ENCODE results near the gene USP36. TPM values are rescaled to one million over a fixed set of nuclear protein-coding genes. Genes with fewer than 3 reads are reported as not detected.
A peak's percentile ranks its signal among the peaks of the same experiment; 100 is the strongest.
"Not testable (repeated sequence)": the region's sequence is repeated elsewhere in the genome, so short reads cannot be mapped to it uniquely, and the experiment has no call there.

The USP36 gene
- total and polyA plus RNA-seq, 5 donors = 16.2 to 42.9 (median 26.6) TPM

GRCh38 chr17:78883089-78883532 lies 42.5 kb upstream of the USP36 start:
- WGBS = 9% methylated on average over 10 of the region's 10 CpGs
- Histone ChIP-seq H3K4me3 (ENCODE audit: low read length) (no peak overlapping the region), H3K9me3 (ENCODE audit: control insufficient read depth, low read length) (no peaks in the 10 kb centered on the region), H3K27ac (ENCODE audit: low read length) (peak overlapping the region; percentile 78), H3K27me3 (ENCODE audit: control insufficient read depth, insufficient read depth) (no peaks in the 10 kb centered on the region), H3K4me1 (ENCODE audit: control insufficient read depth, insufficient read depth, low read length) (peaks cover 28% of the 10 kb centered on the region)
- peak; percentile 73 to 84 for ATAC-seq
- DNase-seq = peak; percentile 87 to 88 (median 87)
- intact Hi-C loops (cut with DNase I) = no loop called here

DNA sequence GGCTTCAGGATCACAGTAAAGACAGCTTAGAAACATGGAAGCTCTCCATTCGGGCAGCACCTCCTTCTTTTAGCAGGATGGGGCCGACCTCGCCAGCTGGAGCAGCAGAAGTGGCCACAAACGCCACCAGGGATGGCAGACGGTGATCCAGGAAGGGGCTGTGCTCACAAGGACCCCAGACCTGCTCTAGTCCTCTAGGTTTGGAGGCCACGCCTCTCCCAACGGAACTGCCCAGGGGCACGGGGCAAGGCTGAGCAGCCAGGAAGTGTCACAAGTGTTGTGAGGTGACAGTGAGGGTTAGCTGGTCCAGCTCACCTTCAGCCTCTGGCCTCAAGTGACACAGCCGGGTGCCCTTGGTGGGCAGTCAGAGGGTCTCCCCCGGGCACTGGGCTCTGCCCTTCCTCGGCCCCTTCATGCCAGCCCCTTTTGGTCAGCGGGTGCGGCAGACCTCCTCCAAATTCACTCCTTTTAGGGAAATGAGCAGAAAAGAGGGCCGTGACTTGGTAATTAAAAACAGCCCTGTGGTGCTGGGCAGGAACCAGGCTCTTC lies 42.0 kb upstream of the USP36 start:
- Histone ChIP-seq H3K4me1 (ENCODE audit: control insufficient read depth, insufficient read depth, low read length) (peaks cover 28% of the 10 kb centered on the region), H3K27me3 (ENCODE audit: control insufficient read depth, insufficient read depth) (no peaks in the 10 kb centered on the region), H3K9me3 (ENCODE audit: control insufficient read depth, low read length) (no peaks in the 10 kb centered on the region), H3K4me3 (ENCODE audit: low read length) (no peak overlapping the region), H3K27ac (ENCODE audit: low read length) (peak overlapping the region; percentile 78)
- ATAC-seq = peak in 1 of 2 donors; percentile 0
- DNase-seq = peak in 1 of 3 donors; percentile 68
- intact Hi-C loops (cut with DNase I) = no loop called here
- 36% methylated on average over 14 of the region's 14 CpGs for WGBS

DNA sequence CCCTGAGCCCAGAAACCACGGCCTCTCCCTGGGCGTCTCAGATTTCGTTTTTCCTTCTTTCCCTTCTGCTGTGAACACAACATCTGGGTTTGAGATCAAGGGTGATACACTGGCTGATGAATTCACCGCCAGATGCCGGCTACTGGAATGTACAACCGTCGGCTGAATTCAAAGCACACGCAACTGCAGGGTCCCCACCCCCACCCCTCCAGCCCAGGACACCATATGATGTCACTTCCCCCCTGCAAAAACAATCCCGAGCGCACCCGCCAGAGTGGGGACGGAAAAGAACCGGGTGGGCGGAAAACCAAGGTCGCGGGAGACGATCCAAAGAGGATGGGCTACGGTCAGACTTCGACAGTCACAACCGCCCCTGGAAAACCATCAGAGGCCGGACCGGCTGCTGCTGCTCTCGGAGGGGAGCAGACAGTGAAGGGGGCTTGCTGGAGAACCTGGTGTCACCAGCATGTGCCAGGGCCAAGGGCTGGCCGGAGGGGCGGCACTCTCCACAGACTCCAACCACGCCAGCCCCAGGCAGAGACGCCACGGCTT lies 39.1 kb upstream of the USP36 start:
- Histone ChIP-seq H3K27ac (ENCODE audit: low read length) (peak overlapping the region; percentile 88), H3K9me3 (ENCODE audit: control insufficient read depth, low read length) (no peaks in the 10 kb centered on the region), H3K4me1 (ENCODE audit: control insufficient read depth, insufficient read depth, low read length) (peaks cover 21% of the 10 kb centered on the region), H3K4me3 (ENCODE audit: low read length) (no peak overlapping the region), H3K27me3 (ENCODE audit: control insufficient read depth, insufficient read depth) (no peaks in the 10 kb centered on the region)
- 31% methylated on average over 28 of the region's 28 CpGs for WGBS
- ATAC-seq (peak; percentile 17 to 55), DNase-seq (peak; percentile 85 to 92 (median 88))
- intact Hi-C loops (cut with DNase I) = no loop called here

DNA sequence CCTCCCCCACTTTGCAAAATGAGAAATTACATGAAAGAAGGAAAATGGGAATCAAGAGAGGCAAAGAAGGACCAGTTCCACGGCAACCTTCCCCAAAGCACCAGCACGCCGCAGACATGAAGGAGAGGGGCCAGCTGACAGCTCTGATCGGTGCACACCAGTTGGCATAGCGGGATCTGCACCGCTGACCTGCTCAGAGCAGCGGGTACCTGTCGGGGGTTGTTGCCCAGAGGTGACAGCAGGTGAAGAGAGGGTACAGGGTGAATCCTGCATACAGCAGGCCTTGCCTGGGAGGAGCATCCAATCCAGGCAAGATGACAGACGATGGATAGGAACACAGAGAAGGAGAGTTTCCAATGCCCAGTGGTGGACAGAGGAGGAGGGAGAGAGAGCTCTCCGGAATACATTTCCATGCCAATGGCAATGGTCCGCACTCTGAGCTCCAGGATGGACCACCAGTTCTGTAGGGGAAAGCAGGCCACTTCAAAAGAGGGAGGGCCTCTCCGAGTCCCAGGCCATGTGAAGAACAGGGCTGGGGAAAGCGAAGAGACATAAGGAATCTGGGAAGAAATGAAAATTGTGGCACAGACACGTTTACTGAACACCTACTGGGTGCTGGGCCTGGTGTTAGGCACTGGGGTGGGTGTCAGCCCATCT lies 38.4 kb upstream of the USP36 start:
- peaks cover 16% of the 10 kb centered on the region for H3K4me1 ChIP-seq (ENCODE audit: control insufficient read depth, insufficient read depth, low read length)
- H3K4me3 ChIP-seq (ENCODE audit: low read length) = no peak overlapping the region

DNA sequence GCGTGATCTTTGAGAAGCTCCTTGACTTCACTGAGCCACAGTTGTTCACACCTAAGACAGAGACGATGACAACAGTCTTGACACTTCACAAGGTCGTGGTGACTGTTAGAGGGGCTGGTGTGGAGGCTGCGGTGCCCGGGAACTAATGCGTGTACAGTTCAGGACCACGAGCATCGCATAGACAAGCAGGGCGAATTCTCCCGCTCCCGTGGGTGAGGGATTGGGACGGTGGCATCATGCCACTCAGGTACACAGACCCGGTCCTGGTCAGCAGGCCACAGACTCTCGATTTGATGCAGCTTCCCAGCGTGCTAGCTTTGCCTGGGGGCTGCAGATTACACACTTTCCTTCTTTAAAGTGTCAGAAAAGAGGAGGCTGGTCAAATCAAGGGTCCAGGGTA lies 37.6 kb upstream of the USP36 start:
- ATAC-seq (no peak), DNase-seq (peak in 1 of 3 donors; percentile 45)
- intact Hi-C loops (cut with DNase I) = no loop called here
- 79% methylated on average over 15 of the region's 15 CpGs for WGBS
- H3K4me1 ChIP-seq (ENCODE audit: control insufficient read depth, insufficient read depth, low read length) = peaks cover 20% of the 10 kb centered on the region
- H3K9me3 ChIP-seq (ENCODE audit: control insufficient read depth, low read length) = no peaks in the 10 kb centered on the region
- H3K27ac ChIP-seq (ENCODE audit: low read length) = no peak overlapping the region
- H3K4me3 ChIP-seq (ENCODE audit: low read length) = no peak overlapping the region
- no peaks in the 10 kb centered on the region for H3K27me3 ChIP-seq (ENCODE audit: control insufficient read depth, insufficient read depth)

More for the DNA sequence above, 38.4 kb upstream of the USP36 start:
- 78% methylated on average over 14 of the region's 14 CpGs for WGBS
- H3K9me3 ChIP-seq (ENCODE audit: control insufficient read depth, low read length) = no peaks in the 10 kb centered on the region
- H3K27me3 ChIP-seq (ENCODE audit: control insufficient read depth, insufficient read depth) = no peaks in the 10 kb centered on the region
- H3K27ac ChIP-seq (ENCODE audit: low read length) = peak overlapping the region; percentile 88
- DNase-seq = no peak
- ATAC-seq = no peak
- intact Hi-C loops (cut with DNase I) = no loop called here

- H3K27me3 ChIP-seq (ENCODE audit: control insufficient read depth, insufficient read depth); H3K4me3 ChIP-seq (ENCODE audit: low read length); H3K27ac ChIP-seq (ENCODE audit: low read length); H3K9me3 ChIP-seq (ENCODE audit: control insufficient read depth, low read length); intact Hi-C loops (cut with DNase I); ATAC-seq: not testable (repeated sequence)
- WGBS = 88% methylated on average over 8 of the region's 8 CpGs
- peaks cover 11% of the 10 kb centered on the region for H3K4me1 ChIP-seq (ENCODE audit: control insufficient read depth, insufficient read depth, low read length)
- DNase-seq = peak in 1 of 3 donors; percentile 4
Observed at GRCh38 chr17:78876954-78877517, 36.4 kb upstream of the USP36 start.

- Histone ChIP-seq H3K27me3 (ENCODE audit: control insufficient read depth, insufficient read depth) (no peaks in the 10 kb centered on the region), H3K4me3 (ENCODE audit: low read length) (no peak overlapping the region), H3K9me3 (ENCODE audit: control insufficient read depth, low read length) (no peaks in the 10 kb centered on the region), H3K4me1 (ENCODE audit: control insufficient read depth, insufficient read depth, low read length) (peaks cover 11% of the 10 kb centered on the region), H3K27ac (ENCODE audit: low read length) (no peak overlapping the region)
- DNase-seq (peak in 1 of 3 donors; percentile 11), ATAC-seq (no peak)
- 63% methylated on average over 7 of the region's 7 CpGs for WGBS
- intact Hi-C loops (cut with DNase I) = no loop called here
Observed at GRCh38 chr17:78876094-78876597, 35.5 kb upstream of the USP36 start.

DNA sequence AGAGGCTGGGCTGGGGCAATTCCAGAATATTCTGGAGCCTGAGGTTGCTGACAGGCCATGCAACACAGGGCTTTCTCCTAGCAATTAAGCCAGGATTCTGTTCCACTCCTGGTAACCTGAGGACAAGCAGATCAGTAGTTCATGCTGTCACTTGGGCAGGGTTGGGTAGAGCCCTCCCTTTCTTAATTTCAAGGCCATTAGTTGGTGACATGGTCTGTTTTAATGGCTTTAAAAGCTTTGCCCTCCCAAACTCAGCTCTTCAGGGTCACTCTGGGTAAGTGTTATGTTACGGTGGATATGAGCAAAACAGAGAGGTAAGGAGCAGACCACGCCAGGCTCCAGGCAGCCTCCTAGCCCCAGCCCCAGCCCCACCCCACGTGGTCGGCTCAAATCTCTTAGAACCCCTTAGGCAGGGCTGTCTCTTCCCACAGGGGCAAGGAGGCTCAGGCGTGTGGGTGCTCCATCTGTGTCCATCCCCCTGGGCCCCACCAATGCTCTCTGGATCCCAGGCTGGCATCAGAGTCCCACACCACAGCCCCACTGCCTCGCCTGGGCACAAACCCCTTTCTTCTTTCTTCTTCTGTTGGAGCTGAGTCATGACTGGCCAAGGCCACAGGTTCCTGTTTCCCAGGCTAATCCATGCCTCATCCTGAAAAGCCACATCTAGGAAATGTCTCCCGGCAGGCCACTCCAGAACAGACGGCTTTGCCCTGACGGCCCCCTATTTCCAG lies 34.9 kb upstream of the USP36 start:
- H3K4me1 ChIP-seq (ENCODE audit: control insufficient read depth, insufficient read depth, low read length) = peaks cover 11% of the 10 kb centered on the region

DNA sequence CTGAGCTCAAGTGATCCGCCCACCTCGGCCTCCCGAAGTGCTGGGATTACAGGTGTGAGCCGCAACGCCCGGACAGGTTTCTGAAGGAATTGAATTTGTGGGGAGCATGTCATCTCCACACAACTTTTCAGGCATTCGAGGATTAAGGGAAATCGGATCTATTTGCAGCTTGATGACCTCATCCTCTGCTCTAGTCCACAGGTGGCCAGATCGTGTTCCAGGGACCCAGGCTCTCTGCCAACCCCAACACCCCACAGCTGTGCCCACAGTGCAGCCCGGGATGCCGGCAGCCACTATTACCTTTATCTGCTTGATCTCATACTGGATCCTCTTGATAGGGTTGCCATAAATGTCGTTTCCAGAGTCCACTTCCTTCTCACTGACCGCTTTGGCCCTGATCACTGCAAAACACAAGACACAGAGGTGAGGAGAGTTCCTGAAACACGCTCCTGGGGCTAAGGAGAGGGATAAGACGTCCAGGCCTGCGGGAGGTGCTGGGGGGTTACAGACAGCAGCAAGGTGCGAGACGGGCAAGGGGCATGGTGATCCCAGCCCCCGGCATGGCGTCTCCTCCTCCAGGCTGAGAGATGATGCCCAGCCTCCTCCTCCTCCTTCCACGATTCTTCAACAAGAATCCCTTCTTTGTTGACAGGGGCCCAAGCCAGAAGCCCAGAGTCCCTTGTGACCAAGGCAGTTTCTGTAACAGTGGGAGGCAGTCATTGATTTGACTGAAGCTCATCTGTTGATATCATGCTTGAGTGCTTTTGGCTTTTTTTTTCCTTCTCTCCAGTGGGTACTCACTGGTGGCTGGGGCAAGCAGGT lies 33.1 kb upstream of the USP36 start:
- H3K27me3 ChIP-seq (ENCODE audit: control insufficient read depth, insufficient read depth) = no peaks in the 10 kb centered on the region
- H3K4me1 ChIP-seq (ENCODE audit: control insufficient read depth, insufficient read depth, low read length) = peaks cover 7% of the 10 kb centered on the region
- H3K9me3 ChIP-seq (ENCODE audit: control insufficient read depth, low read length) = no peaks in the 10 kb centered on the region
- no peak overlapping the region for H3K4me3 ChIP-seq (ENCODE audit: low read length)
- intact Hi-C loops (cut with DNase I) = no loop called here
- H3K27ac ChIP-seq (ENCODE audit: low read length) = peak overlapping the region; percentile 32
- ATAC-seq (peak in 1 of 2 donors; percentile 25), DNase-seq (peak in 1 of 3 donors; percentile 60)
- 53% methylated on average over 21 of the region's 21 CpGs for WGBS

More for the DNA sequence above, 34.9 kb upstream of the USP36 start:
- no peak for ATAC-seq
- no peak overlapping the region for H3K27ac ChIP-seq (ENCODE audit: low read length)
- 64% methylated on average over 9 of the region's 9 CpGs for WGBS
- intact Hi-C loops (cut with DNase I) = no loop called here
- no peaks in the 10 kb centered on the region for H3K9me3 ChIP-seq (ENCODE audit: control insufficient read depth, low read length)
- peak in 1 of 3 donors; percentile 37 for DNase-seq
- H3K27me3 ChIP-seq (ENCODE audit: control insufficient read depth, insufficient read depth) = no peaks in the 10 kb centered on the region
- no peak overlapping the region for H3K4me3 ChIP-seq (ENCODE audit: low read length)

DNA sequence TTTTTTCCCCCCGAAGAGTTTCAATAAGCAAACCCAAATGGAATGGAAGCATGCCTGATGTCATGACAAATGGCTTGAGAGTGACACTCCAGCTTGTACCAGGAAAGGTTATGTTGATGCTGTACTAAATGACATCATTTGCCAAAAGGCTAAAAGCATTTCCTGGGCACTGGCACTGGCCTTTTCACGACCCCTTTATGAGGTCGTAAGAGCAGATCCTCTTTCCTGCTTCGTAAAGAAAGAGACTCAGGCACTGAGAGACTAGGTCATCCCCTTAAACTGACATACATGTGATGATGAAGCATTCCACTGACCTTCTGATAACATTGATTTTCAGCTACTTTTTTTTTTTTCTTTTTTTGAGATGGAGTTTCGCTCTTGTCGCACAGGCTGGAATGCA lies 31.9 kb upstream of the USP36 start:
- no peaks in the 10 kb centered on the region for H3K9me3 ChIP-seq (ENCODE audit: control insufficient read depth, low read length)

More for the DNA sequence above, 31.9 kb upstream of the USP36 start:
- WGBS = 83% methylated on average over 6 of the region's 6 CpGs
- H3K4me3 ChIP-seq (ENCODE audit: low read length) = no peak overlapping the region
- no peaks in the 10 kb centered on the region for H3K27me3 ChIP-seq (ENCODE audit: control insufficient read depth, insufficient read depth)
- peaks cover 6% of the 10 kb centered on the region for H3K4me1 ChIP-seq (ENCODE audit: control insufficient read depth, insufficient read depth, low read length)
- no peak overlapping the region for H3K27ac ChIP-seq (ENCODE audit: low read length)
- intact Hi-C loops (cut with DNase I) = no loop called here
- DNase-seq (no peak), ATAC-seq (no peak)
